Right ventricle myocardium inferior (tissue), 1 donor: ENCODE results near the gene TP53INP2. TPM values are rescaled to one million over a fixed set of nuclear protein-coding genes. Genes with fewer than 3 reads are reported as not detected.
A peak's percentile ranks its signal among the peaks of the same experiment; 100 is the strongest.
"Not testable (repeated sequence)": the region's sequence is repeated elsewhere in the genome, so short reads cannot be mapped to it uniquely, and the experiment has no call there.

Experiments used
- ATAC-seq: fragments of 200-7000 bp; cut with Tn5 transposase; one replicate; pipeline ENCODE4 v1.9.1; 2020; ENCODE audit warnings: mild to moderate bottlenecking, moderate library complexity
- DNase-seq: peaks from one replicate; pipeline ENCODE4 v3.0.0; 2021; ENCODE audit errors: missing footprints
- intact Hi-C: fragments of 100-400 bp; cut with DNase I; formaldehyde crosslinking; loops from one replicate; pipeline ENCODE4 v1.11.0; 2022
- total RNA-seq: library from RNA; stranded (reverse); fragmentation: NEBNext Ultra II Directional; extraction: Animal tissue kit (Norgen Biotek cat#: 25700); gene quantifications from one replicate; pipeline ENCODE4 v1.2.1, GENCODE V29; 2021
- donor health status: DM: no; HTN: yes; CAD: no; lungs with severe emphysema.

TP53INP2 gene
- total RNA-seq, 1 donor from 2014 or later: 113 TPM

- ATAC-seq: no peak
- intact Hi-C loops: no loop called here
- no peak for DNase-seq
These were observed 11.2 kb downstream of the TP53INP2 start for GRCh38 chr20:34715384-34715783.

GRCh38 chr20:34716921-34717229, 12.7 kb downstream of the TP53INP2 start:
- no peak for ATAC-seq
- intact Hi-C loops: no loop called here

GRCh38 chr20:34717230-34718095, 13.3 kb downstream of the TP53INP2 start:
- no peak for ATAC-seq
- intact Hi-C loops: no loop called here
- DNase-seq: no peak

More at GRCh38 chr20:34716921-34717229, 12.7 kb downstream of the TP53INP2 start:
- no peak for DNase-seq

- DNase-seq, ATAC-seq, intact Hi-C loops: not testable (repeated sequence)
These were observed 15.3 kb downstream of the TP53INP2 start for GRCh38 chr20:34719242-34720017.

- DNase-seq: no peak
- intact Hi-C loops: no loop called here
- no peak for ATAC-seq
These were observed 16.1 kb downstream of the TP53INP2 start for GRCh38 chr20:34720266-34720665.

GRCh38 chr20:34722560-34722959, 18.4 kb downstream of the TP53INP2 start:
- DNase-seq, ATAC-seq, intact Hi-C loops: not testable (repeated sequence)

GRCh38 chr20:34724172-34724571, 20.0 kb downstream of the TP53INP2 start:
- ATAC-seq: peak; percentile 62
- no peak for DNase-seq
- intact Hi-C loops: no loop called here

- no peak for DNase-seq
- no peak for ATAC-seq
- intact Hi-C loops: no loop called here
These were observed 25.3 kb downstream of the TP53INP2 start for GRCh38 chr20:34729416-34729815.

- ATAC-seq (no peak), DNase-seq (no peak)
- intact Hi-C loops: no loop called here
These were observed 28.4 kb downstream of the TP53INP2 start for GRCh38 chr20:34732523-34732922.

- intact Hi-C loops: no loop called here
- DNase-seq (no peak), ATAC-seq (peak; percentile 52)
These were observed 32.1 kb downstream of the TP53INP2 start for GRCh38 chr20:34736106-34736735.

GRCh38 chr20:34743039-34743438, 38.9 kb downstream of the TP53INP2 start:
- intact Hi-C loops: no loop called here
- no peak for ATAC-seq

GRCh38 chr20:34744340-34744739, 40.2 kb downstream of the TP53INP2 start:
- ATAC-seq: no peak
- no peak for DNase-seq
- intact Hi-C loops: no loop called here

More at GRCh38 chr20:34743039-34743438, 38.9 kb downstream of the TP53INP2 start:
- DNase-seq: no peak

- intact Hi-C loops: no loop called here
- DNase-seq (no peak), ATAC-seq (peak; percentile 90)
These were observed 40.7 kb downstream of the TP53INP2 start for GRCh38 chr20:34744847-34745246.

GRCh38 chr20:34746674-34747073, 42.5 kb downstream of the TP53INP2 start:
- intact Hi-C loops: no loop called here
- ATAC-seq: no peak

GRCh38 chr20:34747479-34747878, 43.3 kb downstream of the TP53INP2 start:
- ATAC-seq (no peak), DNase-seq (no peak)
- intact Hi-C loops: no loop called here

More at GRCh38 chr20:34746674-34747073, 42.5 kb downstream of the TP53INP2 start:
- DNase-seq: no peak

- no peak for ATAC-seq
- intact Hi-C loops: no loop called here
- no peak for DNase-seq
These were observed 44.6 kb downstream of the TP53INP2 start for GRCh38 chr20:34748709-34749108.

- DNase-seq: no peak
- no peak for ATAC-seq
- intact Hi-C loops: loop anchor here (5.0 kb wide), 1 partner anchor 173 kb away; no protein-coding TSS in a partner anchor
These were observed 46.3 kb downstream of the TP53INP2 start for GRCh38 chr20:34750484-34750883.

- intact Hi-C loops: loop anchor here (5.0 kb wide), 1 partner anchor 174 kb away; no protein-coding TSS in a partner anchor
- DNase-seq (no peak), ATAC-seq (no peak)
These were observed 47.3 kb downstream of the TP53INP2 start for GRCh38 chr20:34751453-34751852.
